CD4-positive, alpha-beta T cell treated with Interleukin-1 beta for 1 hour (primary cell): ENCODE measurements around the gene ARAP1.
A peak's percentile ranks its signal among the peaks of the same experiment; 100 is the strongest.
"Not testable (repeated sequence)": the region's sequence is repeated elsewhere in the genome, so short reads cannot be mapped to it uniquely, and the experiment has no call there.

ENCODE experiments used
- DNase-seq, 2 donors: peaks; one replicate each; pipeline ENCODE4 v3.0.0-alpha.2; 2020 to 2022

ARAP1 gene

DNA sequence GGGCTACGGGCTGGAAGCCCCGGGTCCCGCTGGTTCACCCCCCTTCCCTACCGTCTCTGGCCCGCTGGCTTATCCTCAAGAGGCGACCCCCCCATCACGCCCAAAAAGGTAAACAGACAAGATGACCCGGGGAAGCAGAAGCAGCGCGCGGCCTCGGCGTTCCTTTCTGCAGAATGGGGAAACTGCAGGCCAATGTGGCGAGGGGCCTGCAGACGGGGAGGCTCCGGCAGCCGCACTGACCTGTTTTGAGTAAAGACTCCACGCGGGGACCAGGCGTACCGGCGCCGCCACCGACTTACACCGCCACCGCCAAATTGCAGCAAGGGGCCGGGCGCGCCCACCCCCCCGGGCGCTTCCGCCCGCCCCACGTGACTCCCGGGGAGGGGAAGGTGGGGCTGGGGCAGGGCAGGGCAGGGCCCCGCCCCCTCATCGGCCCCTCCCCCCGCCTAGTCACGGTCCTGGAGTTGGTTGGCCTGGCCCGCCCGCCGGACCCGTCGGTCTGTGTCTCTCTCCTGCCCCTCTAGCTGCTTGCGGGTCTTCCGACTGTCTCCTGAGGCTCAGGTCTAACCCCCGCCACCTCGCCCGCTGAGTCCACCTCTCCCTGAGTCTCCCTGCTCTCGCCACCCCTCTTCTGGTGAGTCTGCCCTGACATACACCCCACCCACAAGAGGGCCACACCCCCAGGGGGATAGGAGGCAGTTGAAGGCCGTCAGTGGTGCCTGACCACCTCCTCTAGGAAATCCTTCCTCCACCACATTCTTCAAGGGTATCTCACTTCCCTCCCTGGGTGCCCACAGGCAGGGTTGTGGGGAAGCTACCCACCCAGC is at the start of gene ARAP1:
Gene ARAP1, minus strand, starts transcription at position 321 of the 827 bp plus-strand sequence. CDS start 25,280 bp downstream, outside the sequence.
- DNase-seq, result peak; percentile 83

GRCh38 chr11:72799441-72799840 is 47.2 kb upstream of the ARAP1 start:
- no peak for DNase-seq

DNA sequence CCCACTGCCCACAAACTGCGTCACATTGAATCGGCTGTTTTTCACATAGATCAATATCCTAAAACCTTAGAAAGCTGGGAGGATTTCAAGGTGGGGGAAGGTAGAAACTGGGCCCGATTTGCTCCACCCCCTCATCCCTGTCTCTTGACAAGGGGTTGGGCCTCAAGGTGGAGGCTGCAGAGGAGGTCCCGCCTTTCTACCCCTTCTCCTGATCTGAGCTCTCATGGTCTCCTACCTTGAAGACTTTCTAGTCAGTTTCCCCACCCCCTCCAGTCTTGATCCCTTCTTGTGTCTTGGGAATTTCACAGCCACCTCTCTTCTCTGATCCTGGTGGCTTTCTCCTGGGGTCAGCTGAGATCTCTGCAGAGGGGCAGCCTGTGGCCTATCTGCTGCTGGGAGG is 46.2 kb upstream of the ARAP1 start:
- DNase-seq, result no peak

DNA sequence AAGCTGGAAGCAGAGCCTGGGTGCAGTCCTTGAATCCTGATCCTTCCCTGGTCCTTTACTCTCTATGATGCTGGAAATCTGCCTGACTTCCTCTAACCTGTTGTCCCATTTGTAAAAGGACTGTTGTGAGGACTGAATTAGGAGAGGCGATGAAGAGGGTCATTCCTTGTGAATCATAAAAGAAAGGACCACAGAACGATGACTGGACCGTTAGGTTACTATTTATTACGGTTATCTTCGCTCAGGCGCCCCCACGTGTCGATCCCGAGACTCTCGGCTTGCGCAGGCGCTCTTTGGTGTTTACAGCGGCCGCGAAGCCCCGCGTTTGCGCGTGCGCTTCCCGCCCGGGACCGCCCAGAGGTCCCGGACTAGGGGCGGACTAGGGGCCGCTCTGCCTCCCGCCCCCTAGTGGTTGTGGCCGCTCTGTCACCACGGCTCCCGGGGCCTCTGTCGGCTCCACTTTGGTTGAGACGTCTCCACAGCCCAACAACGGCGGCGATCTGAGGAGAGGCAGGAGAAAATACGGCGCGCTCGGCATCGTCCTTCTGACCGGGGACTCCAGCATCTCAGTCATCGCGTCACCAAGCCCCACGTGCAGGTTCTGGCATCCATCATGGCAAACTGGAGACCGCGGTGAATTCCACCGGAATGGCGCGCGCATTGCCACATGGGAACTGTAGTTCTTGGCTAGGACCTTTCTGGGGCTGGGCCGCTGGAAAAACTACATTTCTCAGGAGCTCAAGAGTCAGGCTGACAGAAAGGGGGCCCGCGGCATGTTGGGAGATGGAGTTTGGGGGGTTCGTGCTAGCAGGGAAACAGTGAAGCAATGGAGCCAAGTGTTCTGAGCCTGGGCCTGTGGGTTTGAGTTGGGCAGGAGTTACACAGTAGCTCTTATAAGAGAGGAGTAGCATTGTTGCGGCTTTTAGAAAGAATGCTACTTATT is 41.5 kb upstream of the ARAP1 start, which contains the start of gene STARD10:
Gene STARD10, minus strand, starts transcription at position 623 of the 943 bp plus-strand sequence. CDS start 12,866 bp downstream, outside the sequence.
- peak; percentile 96 for DNase-seq

GRCh38 chr11:72793076-72793424 is 40.8 kb upstream of the ARAP1 start:
- no peak for DNase-seq

GRCh38 chr11:72792437-72793021 is 40.3 kb upstream of the ARAP1 start:
- DNase-seq, result no peak

GRCh38 chr11:72791228-72791627 is 39.0 kb upstream of the ARAP1 start:
- not testable (repeated sequence) for DNase-seq

GRCh38 chr11:72789493-72790131 is 37.4 kb upstream of the ARAP1 start:
- DNase-seq, result no peak

GRCh38 chr11:72788241-72788640 is 36.0 kb upstream of the ARAP1 start:
- peak in 1 of 2 donors; percentile 30 for DNase-seq

GRCh38 chr11:72787216-72788104 is 35.3 kb upstream of the ARAP1 start:
- no peak for DNase-seq

- DNase-seq, result no peak
Measured at GRCh38 chr11:72786305-72787215, 34.4 kb upstream of the ARAP1 start.

GRCh38 chr11:72784662-72785061 is 32.5 kb upstream of the ARAP1 start:
- DNase-seq, result no peak

GRCh38 chr11:72783144-72783905 is 31.1 kb upstream of the ARAP1 start:
- DNase-seq, result no peak

GRCh38 chr11:72782081-72782920 is 30.1 kb upstream of the ARAP1 start:
- DNase-seq, result no peak

- peak; percentile 68 to 75 for DNase-seq
Measured at GRCh38 chr11:72781313-72782080, 29.3 kb upstream of the ARAP1 start.

DNA sequence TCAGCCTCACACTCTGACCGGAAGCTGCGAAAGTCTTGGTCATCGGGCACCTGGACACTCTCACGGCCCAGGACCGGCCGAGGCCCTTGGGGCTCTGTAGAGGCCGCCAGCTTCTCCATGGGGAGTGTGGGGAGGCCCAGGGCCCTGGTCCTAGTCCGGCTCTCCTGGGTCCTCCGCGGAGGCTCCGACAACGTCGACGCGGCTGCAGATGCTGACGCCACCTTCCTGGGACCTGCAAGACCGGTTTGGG is 28.8 kb upstream of the ARAP1 start:
- DNase-seq, result no peak

DNA sequence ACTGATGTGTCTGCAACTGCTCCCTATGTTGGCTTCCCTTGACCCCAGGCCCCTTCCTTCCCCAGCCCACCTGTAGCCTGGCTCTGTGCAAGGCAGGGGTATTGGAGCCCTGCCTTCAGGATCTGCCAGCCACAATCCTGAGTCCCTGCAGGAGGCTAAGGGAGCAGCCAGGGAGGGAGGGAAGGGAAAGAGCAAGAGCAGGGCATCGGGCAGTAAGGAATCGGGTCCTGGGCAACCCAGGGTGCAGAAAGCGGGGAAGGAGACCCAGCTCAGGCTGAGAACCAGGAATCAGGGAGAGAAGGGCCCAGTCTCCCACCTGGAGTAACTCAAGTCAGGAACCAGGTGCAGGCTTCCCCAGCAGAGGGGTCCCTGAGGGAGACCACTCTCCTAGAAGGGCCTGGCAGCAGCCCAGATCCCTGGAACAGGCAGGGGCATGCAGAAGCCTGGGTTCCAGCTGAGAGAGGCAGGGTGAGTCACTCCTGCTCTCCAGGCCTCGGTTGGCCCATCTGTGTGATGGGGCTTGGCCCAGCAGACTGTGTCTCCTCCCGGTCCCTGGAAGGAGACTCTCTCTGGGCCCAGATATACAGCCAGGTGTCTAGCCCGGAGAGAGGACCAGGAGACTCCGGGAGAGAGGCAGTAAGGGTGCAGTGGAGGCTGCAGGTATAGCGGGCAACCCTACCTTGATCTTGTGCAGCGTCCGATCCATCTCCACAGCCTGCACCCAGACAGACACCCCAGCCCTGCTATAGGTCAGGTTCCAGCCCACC is 28.3 kb upstream of the ARAP1 start:
- DNase-seq, result no peak
